ENCODE data around the gene GRAMD1B.

GRAMD1B gene

DNA sequence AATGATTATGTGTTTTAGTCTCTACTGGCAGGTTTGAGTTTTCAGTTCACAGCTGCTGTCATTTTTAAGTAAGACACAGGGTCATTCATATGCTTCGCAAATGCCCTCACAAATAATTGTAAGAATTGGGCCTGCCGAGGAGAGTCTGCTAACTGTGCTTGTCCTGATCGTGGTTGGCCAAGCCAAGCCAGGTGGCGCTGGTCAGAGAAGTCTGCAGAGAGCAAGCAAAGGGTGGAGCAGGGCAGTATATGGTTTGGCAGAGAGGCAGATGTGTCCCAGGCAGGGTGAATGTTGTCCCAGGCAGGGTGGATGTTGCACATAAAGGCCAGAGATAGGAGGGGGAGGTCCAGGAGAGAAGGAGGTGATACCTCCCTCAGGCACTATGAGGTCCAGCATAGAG lies 171.7 kb downstream of the GRAMD1B start:
- no peak for DNase-seq (ENCODE audit: low read depth)
- no peak overlapping the region for H3K4me3 ChIP-seq (ENCODE audit: low read length)
- TF ChIP-seq, protein P1, sequence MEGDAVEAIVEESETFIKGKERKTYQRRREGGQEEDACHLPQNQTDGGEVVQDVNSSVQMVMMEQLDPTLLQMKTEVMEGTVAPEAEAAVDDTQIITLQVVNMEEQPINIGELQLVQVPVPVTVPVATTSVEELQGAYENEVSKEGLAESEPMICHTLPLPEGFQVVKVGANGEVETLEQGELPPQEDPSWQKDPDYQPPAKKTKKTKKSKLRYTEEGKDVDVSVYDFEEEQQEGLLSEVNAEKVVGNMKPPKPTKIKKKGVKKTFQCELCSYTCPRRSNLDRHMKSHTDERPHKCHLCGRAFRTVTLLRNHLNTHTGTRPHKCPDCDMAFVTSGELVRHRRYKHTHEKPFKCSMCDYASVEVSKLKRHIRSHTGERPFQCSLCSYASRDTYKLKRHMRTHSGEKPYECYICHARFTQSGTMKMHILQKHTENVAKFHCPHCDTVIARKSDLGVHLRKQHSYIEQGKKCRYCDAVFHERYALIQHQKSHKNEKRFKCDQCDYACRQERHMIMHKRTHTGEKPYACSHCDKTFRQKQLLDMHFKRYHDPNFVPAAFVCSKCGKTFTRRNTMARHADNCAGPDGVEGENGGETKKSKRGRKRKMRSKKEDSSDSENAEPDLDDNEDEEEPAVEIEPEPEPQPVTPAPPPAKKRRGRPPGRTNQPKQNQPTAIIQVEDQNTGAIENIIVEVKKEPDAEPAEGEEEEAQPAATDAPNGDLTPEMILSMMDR (IDR thresholded peaks at IDR 0.05; ENCODE audit: insufficient read depth, low read depth, low read length, missing control alignments), result no peak

DNA sequence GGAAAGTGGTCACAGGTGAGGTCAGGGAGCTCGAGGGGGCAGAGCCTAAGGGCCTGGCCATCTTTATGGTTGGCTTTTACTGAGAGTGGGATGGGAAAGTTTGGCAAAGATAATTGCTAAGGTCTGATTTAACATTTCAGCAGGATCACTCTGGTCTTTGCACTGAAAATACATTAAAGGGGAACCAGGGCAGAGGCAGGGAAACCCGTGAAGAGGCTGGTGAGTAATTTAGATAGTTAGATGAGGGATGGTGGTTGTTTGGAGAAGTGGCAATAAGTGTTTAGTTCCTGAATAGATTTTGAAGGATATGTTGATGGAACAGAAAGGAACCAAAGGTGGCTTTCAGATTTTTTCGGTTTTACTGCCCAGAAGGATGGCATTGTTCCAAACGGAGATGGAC lies 173.6 kb downstream of the GRAMD1B start:
- TF ChIP-seq, protein P1 (IDR thresholded peaks at IDR 0.05; ENCODE audit: insufficient read depth, low read depth, low read length, missing control alignments), result no peak
- no peak overlapping the region for H3K4me3 ChIP-seq (ENCODE audit: low read length)
- no peak for DNase-seq (ENCODE audit: low read depth)

DNA sequence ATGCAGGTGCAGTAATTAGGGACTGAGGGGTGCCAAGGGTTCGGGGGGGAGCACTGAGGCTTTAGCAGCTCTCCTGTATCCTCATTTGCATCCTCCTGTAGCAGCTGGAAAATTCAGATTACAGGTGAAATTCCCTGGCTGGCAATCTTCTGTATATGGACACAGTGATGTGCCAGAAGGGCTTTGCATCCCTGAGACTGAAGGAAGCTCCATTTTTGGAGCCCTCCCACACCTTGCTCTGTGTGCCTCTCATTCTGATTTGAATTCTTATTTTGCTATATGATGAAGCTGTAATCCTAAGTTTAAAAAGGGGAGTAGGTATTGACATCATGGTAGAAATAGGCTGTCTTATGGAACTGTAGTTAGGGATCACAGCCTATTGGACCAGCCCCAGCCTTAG lies 177.7 kb downstream of the GRAMD1B start:
- TF ChIP-seq, protein P1 (IDR thresholded peaks at IDR 0.05; ENCODE audit: insufficient read depth, low read depth, low read length, missing control alignments), result no peak
- no peak for DNase-seq (ENCODE audit: low read depth)

DNA sequence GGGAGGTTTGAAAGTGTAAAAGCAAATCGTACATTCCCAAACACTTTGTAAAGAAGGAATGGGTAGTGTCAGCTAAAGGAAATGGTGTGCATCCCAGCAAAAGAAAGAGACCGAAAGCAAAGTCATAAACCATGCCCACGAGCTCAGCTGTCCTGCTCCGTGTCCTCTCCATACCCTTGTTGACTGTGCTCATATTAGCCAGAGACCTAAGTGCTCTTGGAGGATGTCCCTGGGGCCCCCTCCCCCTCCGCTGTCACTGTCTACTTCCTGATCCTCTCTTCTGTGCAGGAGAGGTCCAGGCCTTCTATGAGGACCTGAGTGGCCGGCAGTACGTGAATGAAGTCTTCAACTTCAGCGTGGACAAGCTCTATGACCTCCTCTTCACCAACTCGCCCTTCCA lies 178.3 kb downstream of the GRAMD1B start:
- H3K4me3 ChIP-seq (ENCODE audit: low read length), result no peak overlapping the region
- DNase-seq (ENCODE audit: low read depth), result no peak
- TF ChIP-seq, protein P1 (IDR thresholded peaks at IDR 0.05; ENCODE audit: insufficient read depth, low read depth, low read length, missing control alignments), result no peak

More for the DNA sequence above, 177.7 kb downstream of the GRAMD1B start:
- no peak overlapping the region for H3K4me3 ChIP-seq (ENCODE audit: low read length)

DNA sequence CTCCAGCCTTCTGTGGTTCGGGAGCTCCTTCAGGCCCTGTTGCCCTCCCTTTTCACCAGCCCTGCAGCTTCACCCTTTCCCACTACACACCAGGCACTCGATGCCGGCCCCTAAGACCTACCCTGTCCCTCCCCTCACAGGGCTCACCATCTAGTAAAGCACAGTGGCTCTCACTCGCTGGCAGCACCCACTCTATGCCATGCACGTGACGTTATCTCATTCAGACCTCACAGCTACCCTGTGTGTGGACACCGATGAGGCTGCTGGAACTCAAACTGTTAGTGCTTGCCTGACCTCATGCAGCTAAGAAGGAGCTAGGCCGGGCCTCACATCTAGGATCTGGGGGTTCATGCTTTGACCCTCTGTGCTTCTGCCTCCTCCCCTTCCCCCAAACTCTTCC lies 178.9 kb downstream of the GRAMD1B start:
- no peak for DNase-seq (ENCODE audit: low read depth)
- H3K4me3 ChIP-seq (ENCODE audit: low read length), result no peak overlapping the region
- TF ChIP-seq, protein P1 (IDR thresholded peaks at IDR 0.05; ENCODE audit: insufficient read depth, low read depth, low read length, missing control alignments), result no peak

DNA sequence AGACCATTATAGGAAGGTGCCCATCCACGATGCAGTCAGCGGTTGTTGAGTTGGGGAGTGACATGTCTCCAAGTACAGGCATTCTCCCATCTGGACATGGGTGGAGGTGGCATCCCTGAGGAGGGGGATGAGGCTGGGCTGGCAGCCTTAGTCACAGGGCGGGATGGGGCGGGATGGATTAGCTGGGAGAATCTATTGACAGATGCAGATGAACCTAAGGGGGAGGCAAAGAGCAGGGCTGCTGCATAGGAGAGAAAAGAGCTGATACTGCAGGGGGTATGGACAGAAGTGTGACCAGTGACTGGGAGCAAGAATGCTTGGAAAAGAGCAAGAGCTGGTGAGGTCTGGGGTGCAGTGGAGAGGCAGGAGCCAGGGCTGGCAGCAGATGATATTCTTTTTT lies 181.6 kb downstream of the GRAMD1B start:
- H3K4me3 ChIP-seq (ENCODE audit: low read length), result no peak overlapping the region
- no peak for DNase-seq (ENCODE audit: low read depth)
- TF ChIP-seq, protein P1 (IDR thresholded peaks at IDR 0.05; ENCODE audit: insufficient read depth, low read depth, low read length, missing control alignments), result no peak

DNA sequence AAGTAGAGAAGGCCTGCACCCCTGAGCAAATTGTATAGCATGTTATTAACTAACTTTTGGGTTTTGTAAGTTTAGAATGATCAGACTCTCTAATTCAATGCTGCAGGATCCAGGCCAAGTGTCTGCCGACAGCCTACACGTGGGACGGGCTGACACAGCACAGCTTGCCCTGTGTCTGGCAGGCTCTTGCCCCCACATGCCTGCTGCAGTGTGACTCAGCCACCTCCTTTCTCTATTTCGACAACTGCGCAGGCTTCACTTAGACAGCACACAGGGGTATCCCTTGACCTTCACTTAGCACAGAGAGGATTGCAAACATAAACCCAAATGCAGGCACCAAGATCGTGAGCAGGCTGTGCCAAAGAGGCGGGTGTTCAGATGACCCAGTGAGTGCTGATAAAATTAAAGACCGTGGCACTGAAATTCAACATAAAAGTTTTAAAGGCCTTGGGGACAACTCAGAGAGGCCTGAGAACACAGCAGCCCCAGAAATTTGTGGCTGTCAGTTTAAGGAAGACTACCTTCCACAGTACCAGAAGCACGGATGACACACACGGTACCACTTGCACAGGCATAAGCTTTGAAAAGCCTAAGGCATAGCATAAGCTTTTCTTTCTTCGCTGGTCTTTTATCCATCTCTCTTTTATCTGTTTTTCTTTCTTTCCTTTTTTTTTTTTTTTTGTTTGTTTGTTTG lies 186.6 kb downstream of the GRAMD1B start:
- peak; percentile 93 for DNase-seq (ENCODE audit: low read depth)
- no peak overlapping the region for H3K4me3 ChIP-seq (ENCODE audit: low read length)
- TF ChIP-seq, protein P1 (IDR thresholded peaks at IDR 0.05; ENCODE audit: insufficient read depth, low read depth, low read length, missing control alignments), result no peak

Measured in epithelial cell of esophagus (primary cell).